CD4-positive, alpha-beta memory T cell (primary cell): Measurements from ENCODE around the gene GRID1. TPM values are rescaled to one million over a fixed set of nuclear protein-coding genes. Genes with fewer than 3 reads are reported as not detected.

Source experiments
- CTCF ChIA-PET: fragments of 350-600 bp; sonication (Branson Sonifier 250); formaldehyde crosslinking; loops from one replicate; lab custom pipeline; 2021; ENCODE audit warnings: inconsistent platforms; ENCODE audit not compliant: partially characterized antibody; lab: Charles Lee
- POLR2A ChIA-PET: fragments of 350-600 bp; sonication (Branson Sonifier 250); formaldehyde crosslinking; loops from one replicate; lab custom pipeline; 2021; ENCODE audit not compliant: partially characterized antibody; lab: Charles Lee
- DNase-seq, 5 donors: peaks; one replicate each; pipeline versions ENCODE4 v3.0.0 to v3.0.0-alpha.2; 2020 to 2022; ENCODE audit warnings: mixed read lengths in 1 of 5
- H3K27ac ChIP-seq: one replicate; pipeline ENCODE4 v1.7.0; 2013; ENCODE audit warnings: low read depth, low read length
- H3K27me3 ChIP-seq: 2 replicates; pipeline ENCODE4 v1.7.0; 2013; ENCODE audit warnings: mild to moderate bottlenecking, low read length, moderate library complexity; ENCODE audit not compliant: insufficient read depth
- H3K36me3 ChIP-seq: 2 replicates; pipeline ENCODE4 v1.7.0; 2013; ENCODE audit warnings: mild to moderate bottlenecking, low read length, moderate library complexity; ENCODE audit not compliant: insufficient read depth
- H3K4me1 ChIP-seq: 2 replicates; pipeline ENCODE4 v1.7.0; 2013; ENCODE audit warnings: mild to moderate bottlenecking, low read length, moderate library complexity; ENCODE audit not compliant: insufficient read depth
- H3K4me3 ChIP-seq, 2 donors: one replicate each; pipeline ENCODE4 v1.7.0; 2013; ENCODE audit warnings: low read length in 2 of 2, mild to moderate bottlenecking in 1 of 2
- H3K9me3 ChIP-seq, 2 donors: one replicate each; pipeline ENCODE4 v1.7.0; 2013; ENCODE audit warnings: low read length in 2 of 2, control low read depth in 1 of 2; ENCODE audit not compliant: control insufficient read depth in 1 of 2
- H3K27ac Mint-ChIP-seq, 7 donors: one replicate each; pipeline ENCODE4 v1.8.0; 2020 to 2021; ENCODE audit warnings: mixed read lengths in 7 of 7, mild to moderate bottlenecking in 6 of 7, inconsistent platforms in 3 of 7, moderate library complexity in 3 of 7
- H3K27me3 Mint-ChIP-seq, 2 donors: one replicate each; pipeline ENCODE4 v1.8.0; 2020 to 2021; ENCODE audit warnings: mixed read lengths in 2 of 2
- H3K36me3 Mint-ChIP-seq, 2 donors: one replicate each; pipeline ENCODE4 v1.8.0; 2020 to 2021; ENCODE audit warnings: mixed read lengths in 2 of 2, inconsistent platforms in 1 of 2, mild to moderate bottlenecking in 1 of 2
- H3K4me1 Mint-ChIP-seq, 4 donors: one replicate each; pipeline ENCODE4 v1.8.0; 2020 to 2021; ENCODE audit warnings: mixed read lengths in 4 of 4, mild to moderate bottlenecking in 1 of 4
- H3K4me3 Mint-ChIP-seq, 8 donors: one replicate each; pipeline ENCODE4 v1.8.0; 2020 to 2021; ENCODE audit warnings: mixed read lengths in 8 of 8, mild to moderate bottlenecking in 7 of 8, moderate library complexity in 6 of 8, inconsistent platforms in 3 of 8
- H3K9me3 Mint-ChIP-seq, 8 donors: one replicate each; pipeline ENCODE4 v1.8.0; 2020 to 2021; ENCODE audit warnings: mixed read lengths in 8 of 8, mild to moderate bottlenecking in 5 of 8, inconsistent platforms in 3 of 8, moderate library complexity in 1 of 8
- intact Hi-C: fragments of 100-400 bp; cut with micrococcal nuclease; formaldehyde crosslinking; loops from one replicate; pipeline ENCODE4 v1.15.1; 2023
- polyA plus RNA-seq, 2 donors: library from polyadenylated mRNA; unstranded; fragments of 300-500 nt; fragmentation: Illumina TruSeq; gene quantifications; one replicate each; pipeline ENCODE4 v1.2.3, GENCODE V29; 2021
- total RNA-seq, 2 experiments: library from RNA; stranded (reverse); gene quantifications; one replicate each; pipeline ENCODE4 v1.2.3, GENCODE V29; 2021

The GRID1 gene
- total and polyA plus RNA-seq, 4 experiments from 2014 or later = not detected

GRCh38 chr10:86375204-86375603 is 8.6 kb upstream of the GRID1 start:
- H3K9me3 Mint-ChIP-seq = no peaks in the 10 kb centered on the region
- Histone ChIP-seq H3K4me3 (no peak overlapping the region), H3K27ac (no peak overlapping the region), H3K36me3 (no peaks in the 10 kb centered on the region), H3K27me3 (peaks cover 9% of the 10 kb centered on the region), H3K9me3 (no peaks in the 10 kb centered on the region), H3K4me1 (peaks cover 4% of the 10 kb centered on the region)
- H3K36me3 Mint-ChIP-seq = no peaks in the 10 kb centered on the region
- no peak overlapping the region for H3K27ac Mint-ChIP-seq
- ChIA-PET POLR2A (no interaction called here), CTCF (interaction anchor here (1.0 to 6.6 kb wide), 6 partner anchors 8 to 1836 kb away, joined by 3 to 74 read pairs (median 4); no protein-coding TSS in a partner anchor)
- H3K4me1 Mint-ChIP-seq = peaks cover 0 to 1% (median 0%) of the 10 kb centered on the region in 4 donors
- H3K27me3 Mint-ChIP-seq = peaks cover 16 to 33% of the 10 kb centered on the region in 2 donors
- DNase-seq = no peak
- H3K4me3 Mint-ChIP-seq = no peak overlapping the region
- intact Hi-C loops = loop anchor here (5.0 to 10.0 kb wide), 2 partner anchors 380 to 1448 kb away; no protein-coding TSS in a partner anchor

GRCh38 chr10:86374664-86375063 is 8.1 kb upstream of the GRID1 start:
- CTCF ChIA-PET = interaction anchor here (1.0 to 6.6 kb wide), 5 partner anchors 10 to 1836 kb away, joined by 3 to 74 read pairs (median 4); no protein-coding TSS in a partner anchor
- no peak overlapping the region for H3K27ac Mint-ChIP-seq
- no peaks in the 10 kb centered on the region for H3K36me3 Mint-ChIP-seq
- Histone ChIP-seq H3K27me3 (peaks cover 9% of the 10 kb centered on the region), H3K4me1 (peaks cover 4% of the 10 kb centered on the region), H3K9me3 (no peaks in the 10 kb centered on the region), H3K4me3 (no peak overlapping the region), H3K36me3 (no peaks in the 10 kb centered on the region), H3K27ac (no peak overlapping the region)
- intact Hi-C loops = loop anchor here (5.0 to 10.0 kb wide), 2 partner anchors 380 to 1447 kb away; no protein-coding TSS in a partner anchor
- no peak overlapping the region for H3K4me3 Mint-ChIP-seq
- no peak for DNase-seq
- peaks cover 0 to 1% (median 0%) of the 10 kb centered on the region in 4 donors for H3K4me1 Mint-ChIP-seq
- POLR2A ChIA-PET = no interaction called here
- no peaks in the 10 kb centered on the region for H3K9me3 Mint-ChIP-seq
- H3K27me3 Mint-ChIP-seq = peaks cover 18 to 36% of the 10 kb centered on the region in 2 donors

- H3K27ac Mint-ChIP-seq = no peak overlapping the region
- Histone ChIP-seq H3K27ac (no peak overlapping the region), H3K4me3 (no peak overlapping the region), H3K36me3 (no peaks in the 10 kb centered on the region), H3K9me3 (no peaks in the 10 kb centered on the region), H3K4me1 (peaks cover 4% of the 10 kb centered on the region), H3K27me3 (peaks cover 14% of the 10 kb centered on the region)
- intact Hi-C loops = loop anchor here (10.0 kb wide), 1 partner anchor 379 kb away; no protein-coding TSS in a partner anchor
- ChIA-PET CTCF (interaction anchor here (1.3 to 6.6 kb wide), 2 partner anchors 9 to 1835 kb away, joined by 3 to 74 read pairs; no protein-coding TSS in a partner anchor), POLR2A (no interaction called here)
- peaks cover 0 to 1% (median 0%) of the 10 kb centered on the region in 4 donors for H3K4me1 Mint-ChIP-seq
- H3K4me3 Mint-ChIP-seq = no peak overlapping the region
- H3K36me3 Mint-ChIP-seq = no peaks in the 10 kb centered on the region
- H3K27me3 Mint-ChIP-seq = peaks cover 23 to 43% of the 10 kb centered on the region in 2 donors
- DNase-seq = no peak
- no peaks in the 10 kb centered on the region for H3K9me3 Mint-ChIP-seq
Measured at GRCh38 chr10:86373828-86374227, 7.2 kb upstream of the GRID1 start.

GRCh38 chr10:86373251-86373650 is 6.7 kb upstream of the GRID1 start:
- no peak overlapping the region for H3K27ac Mint-ChIP-seq
- no peak overlapping the region for H3K4me3 Mint-ChIP-seq
- no peaks in the 10 kb centered on the region for H3K9me3 ChIP-seq
- no peak overlapping the region for H3K4me3 ChIP-seq
- no peaks in the 10 kb centered on the region for H3K9me3 Mint-ChIP-seq
- ChIA-PET CTCF (no interaction called here), POLR2A (no interaction called here)
- no peak for DNase-seq
- peaks cover 22 to 45% of the 10 kb centered on the region in 2 donors for H3K27me3 Mint-ChIP-seq
- H3K4me1 Mint-ChIP-seq = peaks cover 0 to 3% (median under 1%) of the 10 kb centered on the region in 4 donors
- no peaks in the 10 kb centered on the region for H3K36me3 Mint-ChIP-seq
- peaks cover 4% of the 10 kb centered on the region for H3K4me1 ChIP-seq
- H3K36me3 ChIP-seq = no peaks in the 10 kb centered on the region
- no peak overlapping the region for H3K27ac ChIP-seq
- peaks cover 19% of the 10 kb centered on the region for H3K27me3 ChIP-seq
- intact Hi-C loops = loop anchor here (10.0 kb wide), 1 partner anchor 378 kb away; no protein-coding TSS in a partner anchor

- Histone ChIP-seq H3K27ac (no peak overlapping the region), H3K4me1 (peaks cover 4% of the 10 kb centered on the region), H3K4me3 (no peak overlapping the region), H3K27me3 (peaks cover 18% of the 10 kb centered on the region), H3K36me3 (no peaks in the 10 kb centered on the region), H3K9me3 (no peaks in the 10 kb centered on the region)
- intact Hi-C loops = loop anchor here (10.0 kb wide), 1 partner anchor 378 kb away; no protein-coding TSS in a partner anchor
- POLR2A ChIA-PET = no interaction called here
- DNase-seq = no peak
- CTCF ChIA-PET = interaction anchor here (1.6 kb wide), 1 partner anchor 8 kb away, joined by 4 read pairs; no protein-coding TSS in a partner anchor
- Mint-ChIP-seq H3K4me3 (no peak overlapping the region), H3K4me1 (peaks cover 0 to 7% (median 3%) of the 10 kb centered on the region in 4 donors), H3K36me3 (no peaks in the 10 kb centered on the region), H3K27ac (no peak overlapping the region), H3K9me3 (peaks cover 0 to under 1% (median 0%) of the 10 kb centered on the region in 8 donors), H3K27me3 (peaks cover 24 to 47% of the 10 kb centered on the region in 2 donors)
Measured at GRCh38 chr10:86372784-86373239, 6.2 kb upstream of the GRID1 start.

GRCh38 chr10:86372119-86372783 is 5.7 kb upstream of the GRID1 start:
- Mint-ChIP-seq H3K36me3 (no peaks in the 10 kb centered on the region), H3K4me3 (no peak overlapping the region), H3K4me1 (peaks cover 0 to 9% (median 3%) of the 10 kb centered on the region in 4 donors), H3K27me3 (peaks cover 27 to 48% of the 10 kb centered on the region in 2 donors), H3K27ac (no peak overlapping the region), H3K9me3 (peaks cover 0 to 2% (median 0%) of the 10 kb centered on the region in 8 donors)
- no peaks in the 10 kb centered on the region for H3K9me3 ChIP-seq
- POLR2A ChIA-PET = no interaction called here
- no peak for DNase-seq
- H3K27ac ChIP-seq = no peak overlapping the region
- no peak overlapping the region for H3K4me3 ChIP-seq
- CTCF ChIA-PET = interaction anchor here (1.6 kb wide), 1 partner anchor 9 kb away, joined by 4 read pairs; no protein-coding TSS in a partner anchor
- peaks cover 19% of the 10 kb centered on the region for H3K27me3 ChIP-seq
- intact Hi-C loops = loop anchor here (10.0 kb wide), 1 partner anchor 377 kb away; no protein-coding TSS in a partner anchor
- no peaks in the 10 kb centered on the region for H3K36me3 ChIP-seq
- peaks cover 4% of the 10 kb centered on the region for H3K4me1 ChIP-seq

- Mint-ChIP-seq H3K4me3 (no peak overlapping the region), H3K27ac (no peak overlapping the region), H3K4me1 (peaks cover 0 to 9% (median 3%) of the 10 kb centered on the region in 4 donors), H3K27me3 (peaks cover 27 to 48% of the 10 kb centered on the region in 2 donors), H3K36me3 (no peaks in the 10 kb centered on the region), H3K9me3 (peaks cover 0 to 2% (median 0%) of the 10 kb centered on the region in 8 donors)
- Histone ChIP-seq H3K36me3 (no peaks in the 10 kb centered on the region), H3K4me3 (no peak overlapping the region), H3K9me3 (no peaks in the 10 kb centered on the region), H3K27me3 (peaks cover 20% of the 10 kb centered on the region), H3K27ac (no peak overlapping the region), H3K4me1 (peaks cover 4% of the 10 kb centered on the region)
- POLR2A ChIA-PET = no interaction called here
- DNase-seq = no peak
- CTCF ChIA-PET = interaction anchor here (1.6 kb wide), 1 partner anchor 10 kb away, joined by 4 read pairs; no protein-coding TSS in a partner anchor
- intact Hi-C loops = loop anchor here (10.0 kb wide), 1 partner anchor 377 kb away; no protein-coding TSS in a partner anchor
Measured at GRCh38 chr10:86371691-86372090, 5.1 kb upstream of the GRID1 start.
